GM19193 (cell line): ENCODE results near the gene SASS6.

Experiments used
- POLR2A ChIP-seq: IDR thresholded peaks from 4 replicates; pipeline ENCODE4 v1.6.1; 2011; ENCODE audit not compliant: insufficient read depth, insufficient read length; ENCODE audit errors: extremely low read depth

SASS6 gene

GRCh38 chr1:100134872-100135271, 2.1 kb upstream of the SASS6 start:
- no peak for TF ChIP-seq POLR2A

GRCh38 chr1:100131623-100132022, 1.1 kb downstream of the SASS6 start:
- no peak for TF ChIP-seq POLR2A

GRCh38 chr1:100130552-100131077, 2.1 kb downstream of the SASS6 start:
- TF ChIP-seq POLR2A: no peak

DNA sequence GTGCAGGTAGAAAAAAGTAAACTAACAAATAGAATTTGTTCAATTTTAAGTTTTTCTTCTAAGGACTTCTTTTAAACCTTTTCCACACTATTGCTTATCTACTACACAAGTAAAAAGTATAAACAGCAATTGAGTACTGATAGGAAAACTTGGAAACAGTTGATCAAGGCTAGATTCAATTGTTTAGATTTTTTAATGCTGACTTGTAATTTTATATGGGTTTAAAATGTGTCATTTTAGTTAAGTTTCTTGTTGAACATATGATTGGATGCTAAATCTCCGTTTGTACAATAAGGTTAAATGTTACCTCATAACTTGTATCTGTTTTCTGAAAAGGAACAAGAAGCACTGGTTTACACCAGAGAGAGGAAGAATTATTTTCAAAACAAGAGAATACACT, 5.5 kb downstream of the SASS6 start:
- TF ChIP-seq POLR2A: no peak

- TF ChIP-seq POLR2A: no peak
These were observed 10.6 kb downstream of the SASS6 start for GRCh38 chr1:100122177-100122576.

DNA sequence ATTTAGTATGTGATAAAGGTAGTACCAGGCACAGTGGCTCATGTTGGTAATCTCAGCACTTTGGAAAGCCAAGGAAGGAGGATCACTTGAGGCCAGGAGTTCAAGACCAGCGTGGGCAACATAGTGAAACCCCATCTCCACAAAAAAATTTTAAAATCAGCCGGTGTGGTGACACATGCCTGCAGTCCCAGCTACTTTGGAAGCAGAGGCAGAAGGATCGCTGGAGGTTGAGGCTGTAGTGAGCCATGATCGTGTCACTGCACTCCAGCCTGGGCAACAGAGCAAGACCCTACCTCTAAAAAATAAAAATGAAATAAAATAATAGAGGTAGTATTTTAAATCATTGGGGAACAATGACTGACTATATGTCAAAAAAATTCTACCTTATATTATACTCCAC, 17.2 kb downstream of the SASS6 start:
- TF ChIP-seq POLR2A: no peak

DNA sequence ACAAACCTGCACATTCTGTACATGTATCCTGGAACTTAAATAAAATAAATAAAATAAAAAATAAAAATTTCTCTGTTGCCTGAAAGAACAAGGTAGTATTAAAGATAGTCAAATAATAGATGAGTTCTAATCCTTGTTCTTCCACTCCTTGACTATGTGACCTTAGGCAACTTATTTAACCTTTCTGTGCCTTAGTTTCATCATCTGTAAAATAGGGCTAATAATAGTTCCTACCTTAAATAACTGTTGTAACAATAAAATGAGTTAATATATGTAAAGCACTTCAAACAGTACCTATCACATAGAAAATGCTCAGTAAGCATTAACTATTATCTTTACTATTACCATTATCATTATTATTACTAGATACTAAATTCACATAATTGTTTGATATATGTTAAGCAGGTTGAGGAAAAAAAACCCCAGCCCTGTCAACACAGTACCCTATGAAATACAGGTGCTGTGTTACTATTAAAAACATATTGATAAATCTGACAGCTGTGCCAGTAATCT, 23.1 kb downstream of the SASS6 start:
- no peak for TF ChIP-seq POLR2A

- TF ChIP-seq POLR2A: no peak
These were observed 25.0 kb downstream of the SASS6 start for GRCh38 chr1:100107696-100108095.

GRCh38 chr1:100101564-100101963, 31.2 kb downstream of the SASS6 start:
- TF ChIP-seq POLR2A: no peak

- TF ChIP-seq POLR2A: no peak
These were observed 32.5 kb downstream of the SASS6 start for GRCh38 chr1:100100202-100100601.

DNA sequence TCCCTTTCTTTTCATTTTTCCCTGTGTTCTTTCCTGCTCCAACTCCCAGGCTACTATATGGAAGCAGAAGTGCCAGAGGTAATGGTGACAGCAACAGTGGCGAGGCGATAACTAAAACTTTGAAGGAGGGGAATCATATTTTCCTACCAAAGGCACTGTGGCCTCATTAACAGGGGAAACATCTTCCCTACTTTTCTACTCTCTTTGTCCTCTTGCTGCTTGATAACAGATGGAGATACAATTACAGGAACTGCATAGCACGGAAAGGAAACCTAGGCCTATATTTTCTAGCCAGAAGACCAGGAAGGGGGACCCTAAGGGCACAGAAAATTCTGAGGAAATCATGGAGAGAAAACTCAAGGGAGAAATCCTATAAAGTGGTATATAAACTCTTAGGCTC, 42.3 kb downstream of the SASS6 start:
- TF ChIP-seq POLR2A: no peak

DNA sequence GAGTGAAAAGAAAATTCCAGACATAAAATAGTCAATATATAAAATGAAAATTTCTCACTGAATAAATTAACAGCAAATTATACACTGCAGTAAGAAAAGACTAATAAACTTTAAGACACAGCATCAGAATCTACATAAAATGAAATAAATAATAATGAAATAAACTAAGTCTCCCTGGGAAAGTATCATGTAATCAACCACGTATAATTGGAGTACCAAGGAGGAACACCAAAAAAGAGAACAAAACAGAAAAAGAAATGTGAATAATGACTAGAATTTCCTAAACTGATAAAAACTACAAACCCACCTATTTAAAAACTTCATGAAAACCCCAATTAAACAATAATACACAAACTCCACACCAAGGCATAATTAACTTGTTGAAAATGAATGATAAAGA, 43.6 kb downstream of the SASS6 start:
- TF ChIP-seq POLR2A: no peak

DNA sequence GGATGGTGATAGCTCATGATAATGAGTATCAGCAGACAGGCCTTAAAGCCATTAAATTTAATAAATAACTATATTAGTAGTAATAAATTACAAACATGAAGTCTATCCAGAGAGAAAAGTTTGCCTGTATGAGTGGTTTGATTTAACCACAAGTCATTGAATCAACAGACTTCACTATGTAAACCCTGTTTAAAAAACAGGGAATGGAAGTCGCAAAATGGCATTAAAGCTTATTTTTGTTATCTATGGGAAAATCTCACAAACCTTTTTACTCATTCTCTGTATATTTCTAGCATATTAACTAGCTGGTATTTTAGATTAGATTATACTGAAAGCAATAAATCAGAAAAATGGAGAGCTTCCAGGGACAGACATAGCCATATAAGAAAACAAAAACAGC, 45.3 kb downstream of the SASS6 start:
- no peak for TF ChIP-seq POLR2A

- no peak for TF ChIP-seq POLR2A
These were observed 52.4 kb downstream of the SASS6 start for GRCh38 chr1:100080331-100080730.

GRCh38 chr1:100077531-100077930, 55.2 kb downstream of the SASS6 start:
- TF ChIP-seq POLR2A: no peak

GRCh38 chr1:100076744-100077143, 56.0 kb downstream of the SASS6 start:
- no peak for TF ChIP-seq POLR2A

DNA sequence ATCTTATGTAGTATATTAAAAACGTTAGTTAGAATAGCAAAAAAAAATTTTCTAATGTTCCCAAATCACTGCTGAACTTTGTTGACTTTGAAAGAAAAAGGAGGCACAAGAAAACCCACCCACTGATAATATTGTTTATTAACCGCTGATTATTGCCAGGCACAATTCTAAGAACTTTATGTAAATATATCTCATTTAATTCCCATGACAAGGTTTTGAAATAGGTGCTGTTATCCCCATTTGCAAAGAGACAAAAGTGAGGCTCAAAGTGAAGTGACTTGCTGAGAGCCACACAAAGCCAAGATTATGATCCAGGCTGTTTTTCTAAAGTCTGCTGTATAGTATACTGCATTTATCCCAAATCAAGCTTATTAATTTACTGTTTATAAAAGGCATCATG, 56.4 kb downstream of the SASS6 start:
- no peak for TF ChIP-seq POLR2A

DNA sequence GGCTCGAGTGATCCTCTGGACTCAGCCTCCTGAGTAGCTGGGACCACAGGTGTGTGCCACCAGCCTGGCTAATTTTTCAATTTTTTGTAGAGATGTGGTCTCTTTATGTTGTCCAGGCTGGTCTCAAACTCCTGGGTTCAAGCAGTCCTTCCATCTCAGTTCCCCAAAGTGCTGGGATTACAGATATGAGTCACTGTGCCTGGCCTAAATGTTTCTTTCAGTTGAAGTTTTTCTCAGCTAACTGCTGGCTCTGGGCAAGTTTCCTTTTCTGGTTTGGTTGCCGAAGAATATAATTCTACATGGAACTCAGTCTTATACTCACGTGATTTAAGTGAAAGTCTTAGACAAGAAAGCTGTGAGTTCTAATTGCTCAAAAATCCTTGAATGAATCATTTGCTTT, 57.0 kb downstream of the SASS6 start:
- no peak for TF ChIP-seq POLR2A

- no peak for TF ChIP-seq POLR2A
These were observed 57.9 kb downstream of the SASS6 start for GRCh38 chr1:100074604-100075395.
